Peyer's patch (tissue), 4 donors: ENCODE results near the gene TTLL5.

Experiments
- POLR2A ChIP-seq, 2 donors: fragments of 450-650 bp; IDR thresholded peaks; one replicate each; pipeline ENCODE4 v1.5.1; 2017; ENCODE audit warnings: antibody characterized with exemption in 2 of 2, mild to moderate bottlenecking in 2 of 2, moderate library complexity in 2 of 2
- TF ChIP-seq, protein P1 (sequence below), 6 experiments: fragments of 450-650 bp in 4 of 6; fragments of 200-600 bp in 2 of 6; sonication (generic) in 1 of 6; IDR thresholded peaks; one replicate each; pipeline ENCODE4 v1.5.1; 2017 to 2019; ENCODE audit warnings: antibody characterized with exemption in 6 of 6, mild to moderate bottlenecking in 3 of 6, moderate library complexity in 1 of 6

DNA sequence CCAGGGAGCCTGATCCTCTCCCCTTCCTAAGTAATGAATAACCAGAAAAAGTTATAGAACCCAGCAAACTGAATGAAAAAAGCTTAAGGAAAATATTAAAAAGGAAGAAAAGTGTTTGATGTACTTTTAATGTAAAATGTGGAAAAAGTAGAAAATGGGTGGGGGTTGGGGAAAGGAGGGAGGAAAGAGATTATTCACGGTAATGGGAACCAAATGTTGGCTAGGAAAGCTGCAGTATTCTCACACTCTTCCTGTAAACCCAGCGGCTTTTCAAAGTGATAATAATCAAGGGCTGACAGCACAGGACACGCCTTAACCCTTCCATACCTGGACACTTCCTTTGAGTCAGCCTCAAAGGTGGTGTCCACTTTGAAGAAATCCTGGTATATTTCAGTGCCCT, 181.5 kb downstream of the TTLL5 start:
- TF ChIP-seq, protein P1, sequence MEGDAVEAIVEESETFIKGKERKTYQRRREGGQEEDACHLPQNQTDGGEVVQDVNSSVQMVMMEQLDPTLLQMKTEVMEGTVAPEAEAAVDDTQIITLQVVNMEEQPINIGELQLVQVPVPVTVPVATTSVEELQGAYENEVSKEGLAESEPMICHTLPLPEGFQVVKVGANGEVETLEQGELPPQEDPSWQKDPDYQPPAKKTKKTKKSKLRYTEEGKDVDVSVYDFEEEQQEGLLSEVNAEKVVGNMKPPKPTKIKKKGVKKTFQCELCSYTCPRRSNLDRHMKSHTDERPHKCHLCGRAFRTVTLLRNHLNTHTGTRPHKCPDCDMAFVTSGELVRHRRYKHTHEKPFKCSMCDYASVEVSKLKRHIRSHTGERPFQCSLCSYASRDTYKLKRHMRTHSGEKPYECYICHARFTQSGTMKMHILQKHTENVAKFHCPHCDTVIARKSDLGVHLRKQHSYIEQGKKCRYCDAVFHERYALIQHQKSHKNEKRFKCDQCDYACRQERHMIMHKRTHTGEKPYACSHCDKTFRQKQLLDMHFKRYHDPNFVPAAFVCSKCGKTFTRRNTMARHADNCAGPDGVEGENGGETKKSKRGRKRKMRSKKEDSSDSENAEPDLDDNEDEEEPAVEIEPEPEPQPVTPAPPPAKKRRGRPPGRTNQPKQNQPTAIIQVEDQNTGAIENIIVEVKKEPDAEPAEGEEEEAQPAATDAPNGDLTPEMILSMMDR (IDR thresholded peaks at IDR 0.05), result no peak
- no peak for TF ChIP-seq POLR2A (IDR thresholded peaks at IDR 0.05)
